ENCODE data around the gene REG3A.

The REG3A gene

GRCh38 chr2:79116997-79117928 is 42.3 kb downstream of the REG3A start:
- H3K4me3 Mint-ChIP-seq: no peak overlapping the region
- TF ChIP-seq, protein P1, sequence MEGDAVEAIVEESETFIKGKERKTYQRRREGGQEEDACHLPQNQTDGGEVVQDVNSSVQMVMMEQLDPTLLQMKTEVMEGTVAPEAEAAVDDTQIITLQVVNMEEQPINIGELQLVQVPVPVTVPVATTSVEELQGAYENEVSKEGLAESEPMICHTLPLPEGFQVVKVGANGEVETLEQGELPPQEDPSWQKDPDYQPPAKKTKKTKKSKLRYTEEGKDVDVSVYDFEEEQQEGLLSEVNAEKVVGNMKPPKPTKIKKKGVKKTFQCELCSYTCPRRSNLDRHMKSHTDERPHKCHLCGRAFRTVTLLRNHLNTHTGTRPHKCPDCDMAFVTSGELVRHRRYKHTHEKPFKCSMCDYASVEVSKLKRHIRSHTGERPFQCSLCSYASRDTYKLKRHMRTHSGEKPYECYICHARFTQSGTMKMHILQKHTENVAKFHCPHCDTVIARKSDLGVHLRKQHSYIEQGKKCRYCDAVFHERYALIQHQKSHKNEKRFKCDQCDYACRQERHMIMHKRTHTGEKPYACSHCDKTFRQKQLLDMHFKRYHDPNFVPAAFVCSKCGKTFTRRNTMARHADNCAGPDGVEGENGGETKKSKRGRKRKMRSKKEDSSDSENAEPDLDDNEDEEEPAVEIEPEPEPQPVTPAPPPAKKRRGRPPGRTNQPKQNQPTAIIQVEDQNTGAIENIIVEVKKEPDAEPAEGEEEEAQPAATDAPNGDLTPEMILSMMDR (IDR thresholded peaks at IDR 0.05): no peak
- H3K27me3 Mint-ChIP-seq (ENCODE audit: low read depth, poor library complexity): no peaks in the 10 kb centered on the region
- H3K9me3 Mint-ChIP-seq: peaks cover 8% of the 10 kb centered on the region
- H3K36me3 Mint-ChIP-seq (ENCODE audit: low read depth): no peaks in the 10 kb centered on the region
- no peaks in the 10 kb centered on the region for H3K4me1 Mint-ChIP-seq
- no peak for DNase-seq
- no peak overlapping the region for H3K27ac Mint-ChIP-seq

DNA sequence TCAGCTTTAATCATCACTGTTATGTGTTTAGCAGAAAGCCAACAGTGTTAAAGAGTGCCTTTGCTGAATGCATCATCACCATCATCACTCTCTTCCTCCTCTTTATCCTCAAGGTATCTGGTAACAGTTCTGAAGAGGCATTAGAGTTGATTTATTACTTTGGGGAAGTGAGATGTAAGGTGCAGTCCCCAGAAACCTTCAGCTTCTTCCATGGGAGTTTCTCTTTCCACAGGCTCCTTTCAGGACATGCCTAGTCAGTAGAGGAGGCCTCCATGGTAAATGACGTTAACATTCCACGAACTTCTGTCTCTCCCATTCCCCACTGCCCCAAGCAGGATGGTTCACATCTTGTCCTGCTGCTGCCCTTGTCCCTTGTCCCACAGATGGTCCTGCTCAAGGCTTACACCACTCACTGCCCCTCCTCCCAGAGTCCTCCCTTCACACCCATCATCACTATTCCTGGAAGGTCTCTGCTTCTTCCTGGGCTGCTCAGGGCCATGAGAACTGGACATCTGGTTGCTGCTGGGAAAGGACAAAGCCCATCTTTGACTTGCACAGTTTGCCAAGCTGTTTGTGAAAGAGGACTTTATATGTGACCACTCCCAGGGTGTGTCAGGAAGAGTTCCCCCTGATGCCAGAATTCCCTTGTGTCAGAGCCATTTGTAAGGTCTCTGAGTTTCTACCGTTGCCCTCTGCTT is 44.6 kb downstream of the REG3A start:
- no peak for DNase-seq
- Mint-ChIP-seq H3K27me3 (ENCODE audit: low read depth, poor library complexity) (no peaks in the 10 kb centered on the region), H3K9me3 (peaks cover 24% of the 10 kb centered on the region), H3K27ac (peak overlapping the region; percentile 67), H3K4me3 (no peak overlapping the region), H3K4me1 (no peaks in the 10 kb centered on the region), H3K36me3 (ENCODE audit: low read depth) (peaks cover 10% of the 10 kb centered on the region)
- TF ChIP-seq, protein P1 (IDR thresholded peaks at IDR 0.05): no peak

DNA sequence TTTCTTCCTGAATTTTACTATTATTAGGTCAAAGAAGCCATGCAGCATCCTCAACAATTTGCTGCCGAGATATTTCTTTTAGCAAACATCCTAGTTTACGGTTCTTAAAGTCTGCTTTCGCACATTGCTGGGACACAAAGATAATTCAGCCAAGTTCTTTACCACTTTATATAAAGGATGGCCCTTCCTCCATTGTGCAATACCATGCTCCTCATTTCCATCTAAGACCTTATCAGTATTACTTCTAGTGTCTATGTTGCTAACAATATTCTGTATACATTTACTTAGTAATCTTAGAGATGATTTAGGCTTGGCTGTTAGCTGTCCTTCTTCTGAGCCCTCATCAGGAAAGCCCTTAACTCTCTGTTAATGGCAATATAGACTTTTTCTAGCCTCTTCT is 47.3 kb downstream of the REG3A start:
- H3K36me3 Mint-ChIP-seq (ENCODE audit: low read depth): peaks cover 11% of the 10 kb centered on the region
- no peak overlapping the region for H3K4me3 Mint-ChIP-seq
- H3K27ac Mint-ChIP-seq: no peak overlapping the region
- H3K27me3 Mint-ChIP-seq (ENCODE audit: low read depth, poor library complexity): no peaks in the 10 kb centered on the region
- no peaks in the 10 kb centered on the region for H3K4me1 Mint-ChIP-seq
- peaks cover 22% of the 10 kb centered on the region for H3K9me3 Mint-ChIP-seq
- no peak for DNase-seq
- TF ChIP-seq, protein P1 (IDR thresholded peaks at IDR 0.05): no peak

Data from nephron progenitor cell (in vitro differentiated cells).